ENCODE results near the gene NOXRED1. TPM values are rescaled to one million over a fixed set of nuclear protein-coding genes. Genes with fewer than 3 reads are reported as not detected.
A peak's percentile ranks its signal among the peaks of the same experiment; 100 is the strongest.

NOXRED1 gene
- total RNA-seq, 3 donors from 2014 or later: 0.48 to 1.3 TPM; not detected in 1

DNA sequence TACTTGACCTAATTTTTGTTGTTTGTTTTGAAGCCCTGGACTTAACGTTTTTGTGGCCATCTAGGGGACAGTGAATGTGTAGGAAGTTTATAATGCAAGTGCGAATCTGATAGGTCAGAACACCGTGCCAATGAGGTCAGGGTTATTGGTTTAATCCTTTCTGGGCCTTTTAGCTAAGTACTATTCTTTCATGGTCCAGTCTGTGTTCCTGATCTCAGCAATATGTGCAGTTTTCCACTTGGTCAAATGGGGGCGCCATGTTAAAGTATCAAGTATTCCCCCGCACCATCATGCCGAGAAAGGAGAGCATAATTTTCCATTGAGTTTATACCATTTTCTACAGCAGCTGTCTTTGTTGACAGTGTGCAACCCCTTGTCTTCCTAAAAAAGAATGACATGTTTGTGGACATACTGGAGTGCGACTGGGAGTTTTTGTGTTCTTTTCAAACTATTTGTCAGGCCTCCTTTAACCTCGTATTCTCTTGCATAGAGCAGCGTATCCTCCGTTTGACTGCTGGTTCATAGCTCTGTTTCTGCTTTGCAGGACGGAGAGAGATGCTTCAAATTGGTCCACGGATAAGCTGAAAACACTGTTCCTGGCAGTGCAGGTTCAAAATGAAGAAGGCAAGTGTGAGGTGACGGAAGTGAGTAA is 35.9 kb upstream of the NOXRED1 start:
- Histone ChIP-seq H3K9me3 (no peaks in the 10 kb centered on the region), H3K27ac (no peak overlapping the region), H3K4me3 (peak overlapping the region; percentile 90 to 99 (median 98)), H3K4me1 (peaks cover 0 to 20% of the 10 kb centered on the region in 2 donors), H3K27me3 (no peaks in the 10 kb centered on the region), H3K36me3 (no peaks in the 10 kb centered on the region)
- no peak for DNase-seq (ENCODE audit: low spot score in 2 of 2)
- intact Hi-C loops (cut with DNase I; ENCODE audit: low total_unique reads): no loop called here
- peak in 2 of 3 donors; percentile 20 to 25 for TF ChIP-seq CTCF (IDR thresholded peaks at IDR 0.05)
- TF ChIP-seq POLR2AphosphoS5 (IDR thresholded peaks at IDR 0.05): no peak
- TF ChIP-seq POLR2A (IDR thresholded peaks at IDR 0.05): no peak

GRCh38 chr14:77458249-77458950 is 35.1 kb upstream of the NOXRED1 start:
- Histone ChIP-seq H3K4me3 (peak overlapping the region; percentile 90 to 99 (median 98)), H3K4me1 (peaks cover 0 to 20% of the 10 kb centered on the region in 2 donors), H3K36me3 (no peaks in the 10 kb centered on the region), H3K27ac (peak overlapping the region; percentile 94 to 97), H3K9me3 (no peaks in the 10 kb centered on the region), H3K27me3 (no peaks in the 10 kb centered on the region)
- no peak for DNase-seq (ENCODE audit: low spot score in 2 of 2)
- TF ChIP-seq POLR2A (IDR thresholded peaks at IDR 0.05) (no peak), CTCF (IDR thresholded peaks at IDR 0.05) (no peak), POLR2AphosphoS5 (IDR thresholded peaks at IDR 0.05) (no peak)
- intact Hi-C loops (cut with DNase I; ENCODE audit: low total_unique reads): no loop called here

DNA sequence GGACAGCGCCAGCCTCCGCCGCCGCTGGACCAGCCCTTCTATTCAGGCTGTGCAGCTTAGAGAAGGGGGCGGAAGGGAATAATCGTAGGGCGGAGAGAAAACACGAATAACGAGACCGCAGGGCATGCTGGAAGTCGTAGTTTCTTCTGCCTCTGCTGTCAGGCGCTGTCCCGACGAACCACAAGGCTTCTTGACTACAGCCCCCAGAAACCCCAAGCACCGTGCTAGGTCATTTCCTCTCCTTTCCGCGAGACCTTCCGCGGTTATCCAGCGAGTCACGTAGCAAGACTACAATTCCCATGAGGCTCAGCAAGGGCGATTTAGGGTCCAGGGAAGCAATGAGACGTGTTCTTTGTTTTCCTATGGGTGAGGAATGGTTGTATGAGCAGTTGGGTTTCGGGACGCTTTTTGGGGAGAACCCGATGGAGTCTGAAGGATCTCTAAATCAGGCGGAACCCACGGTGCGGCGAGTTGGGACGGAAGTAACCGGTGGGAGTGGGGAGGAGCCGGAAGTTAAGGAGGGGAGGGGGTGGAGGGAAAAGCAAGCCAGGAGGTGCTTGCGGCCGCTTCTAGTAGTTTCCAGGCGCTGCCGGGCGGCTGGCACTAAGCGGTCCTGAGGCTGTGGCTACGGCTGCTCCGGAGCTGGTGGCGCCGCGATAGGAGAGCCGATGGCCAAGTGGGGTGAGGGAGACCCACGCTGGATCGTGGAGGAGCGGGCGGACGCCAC is 34.4 kb upstream of the NOXRED1 start, which contains the start of the genes AHSA1 and VIPAS39:
Gene AHSA1, plus strand, starts transcription at position 572 of the 727 bp plus-strand sequence. Its CDS starts 97 bp downstream, at position 669.
Gene VIPAS39, minus strand, starts transcription at position 80 of the 727 bp plus-strand sequence. CDS start 3,499 bp downstream, outside the sequence.
- Histone ChIP-seq H3K27ac (peak within 1 kb of the TSS; percentile 94 to 97), H3K27me3 (no peaks in the 10 kb centered on the region), H3K36me3 (no peaks in the 10 kb centered on the region), H3K9me3 (no peaks in the 10 kb centered on the region), H3K4me1 (peaks cover 0 to 20% of the 10 kb centered on the region in 2 donors), H3K4me3 (peak within 1 kb of the TSS; percentile 90 to 99 (median 98))
- TF ChIP-seq POLR2AphosphoS5 (IDR thresholded peaks at IDR 0.05) (peak in 2 of 3 donors; percentile 66 to 81), CTCF (IDR thresholded peaks at IDR 0.05) (no peak)
- intact Hi-C loops (cut with DNase I; ENCODE audit: low total_unique reads): no loop called here
- peak; percentile 93 to 97 for DNase-seq (ENCODE audit: low spot score in 2 of 2)

DNA sequence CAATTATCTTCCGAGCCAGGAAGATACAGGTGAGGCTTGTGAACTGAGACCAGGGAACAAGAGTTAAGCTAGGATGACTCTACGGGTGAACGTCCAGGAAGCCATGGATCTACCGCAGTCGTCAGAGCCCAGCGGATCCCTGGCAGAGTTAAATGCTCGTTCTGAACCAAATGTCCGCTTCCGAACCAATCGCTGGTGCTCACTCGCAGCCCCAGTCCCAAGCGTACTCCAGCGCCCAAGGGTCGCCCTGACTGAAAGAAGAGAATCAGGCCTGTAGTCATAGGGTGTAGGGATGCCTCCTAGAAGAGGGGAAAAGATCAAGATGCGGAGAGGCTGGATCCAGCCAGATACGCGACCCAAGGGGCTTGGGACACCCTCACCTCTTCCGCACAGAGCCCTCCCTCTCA is 33.8 kb upstream of the NOXRED1 start:
- H3K4me3 ChIP-seq: peak overlapping the region; percentile 90 to 99 (median 98)
- no peaks in the 10 kb centered on the region for H3K9me3 ChIP-seq
- no peaks in the 10 kb centered on the region for H3K27me3 ChIP-seq
- no peak for DNase-seq (ENCODE audit: low spot score in 2 of 2)
- peaks cover 0 to 20% of the 10 kb centered on the region in 2 donors for H3K4me1 ChIP-seq
- TF ChIP-seq POLR2A (IDR thresholded peaks at IDR 0.05): peak; percentile 46
- TF ChIP-seq CTCF (IDR thresholded peaks at IDR 0.05): no peak
- intact Hi-C loops (cut with DNase I; ENCODE audit: low total_unique reads): no loop called here
- peak overlapping the region; percentile 94 to 97 for H3K27ac ChIP-seq
- no peaks in the 10 kb centered on the region for H3K36me3 ChIP-seq

All from breast epithelium (tissue), 4 donors.